HG02759 (cell line): ENCODE results near the gene KRT83.
"Not testable (repeated sequence)": the region's sequence is repeated elsewhere in the genome, so short reads cannot be mapped to it uniquely, and the experiment has no call there.

Experiments
- ATAC-seq: cut with Tn5 transposase; IDR thresholded peaks from one replicate; pipeline ENCODE4 v1.9.1; 2021; ENCODE audit warnings: mild to moderate bottlenecking, moderate library complexity; ENCODE audit not compliant: unreplicated experiment

Gene KRT83

DNA sequence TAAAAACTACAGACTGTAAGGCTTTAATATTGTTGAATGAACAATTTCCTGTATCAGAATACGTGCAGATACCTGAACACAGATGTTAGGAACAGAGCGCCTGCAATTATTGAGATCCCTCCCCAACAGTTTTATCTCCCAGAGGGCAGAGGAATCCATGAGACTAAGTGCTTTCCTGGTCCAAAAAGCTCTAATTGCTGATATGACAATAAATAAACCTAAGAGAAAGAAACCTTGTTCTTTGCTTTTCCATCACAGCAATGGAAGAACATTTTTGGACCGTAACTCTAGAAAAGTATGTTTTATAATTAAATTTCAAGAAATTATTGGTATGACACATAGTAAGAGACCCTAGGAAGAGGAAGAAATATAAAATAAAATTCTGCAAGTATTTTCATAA, 13.0 kb upstream of the KRT83 start:
- ATAC-seq = no peak

DNA sequence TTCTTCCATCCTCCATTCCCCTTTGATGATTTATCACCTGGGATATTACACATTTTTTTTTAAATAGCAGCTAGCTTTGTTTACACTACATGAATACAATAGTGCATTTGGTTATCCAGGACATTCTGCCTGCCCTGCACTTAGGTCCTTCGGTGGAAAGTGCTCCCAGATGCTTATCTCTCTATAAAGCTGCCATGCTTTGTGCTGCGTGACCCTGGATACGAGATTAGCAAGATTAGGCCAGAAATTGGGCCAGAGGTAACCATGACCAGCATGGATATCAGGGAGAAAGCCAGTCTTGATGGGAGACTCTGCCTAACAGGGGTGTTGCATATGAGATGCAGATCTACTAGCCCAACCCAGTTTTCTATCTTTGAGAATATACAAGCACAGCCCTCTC, 12.1 kb upstream of the KRT83 start:
- no peak for ATAC-seq

- ATAC-seq = no peak
Observed at GRCh38 chr12:52332381-52332780, 11.2 kb upstream of the KRT83 start.

DNA sequence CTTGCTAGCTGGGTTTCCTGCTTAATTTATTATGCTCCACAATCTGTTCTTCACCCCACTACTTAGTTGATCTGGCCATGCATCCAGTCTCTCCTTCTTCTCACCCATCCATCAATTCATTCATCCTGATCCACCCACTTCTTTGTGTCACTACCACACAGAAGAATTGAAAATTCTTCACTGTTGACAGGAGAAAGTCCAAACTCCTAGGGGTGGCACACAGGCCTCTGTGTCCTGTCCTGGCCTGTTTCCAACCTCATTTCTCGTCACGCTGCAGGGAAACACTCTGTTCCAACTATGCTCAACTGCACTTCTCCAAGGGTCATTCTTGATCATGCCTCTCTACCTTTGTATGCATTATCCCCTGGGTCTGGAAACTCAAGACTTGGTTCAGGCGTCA, 10.6 kb upstream of the KRT83 start:
- no peak for ATAC-seq

GRCh38 chr12:52331039-52331438, 9.8 kb upstream of the KRT83 start:
- ATAC-seq = no peak

GRCh38 chr12:52327830-52328500, 6.8 kb upstream of the KRT83 start:
- ATAC-seq = peak; percentile 5

- ATAC-seq = peak; percentile 91
Observed at GRCh38 chr12:52327052-52327829, 6.0 kb upstream of the KRT83 start.

- no peak for ATAC-seq
Observed at GRCh38 chr12:52324153-52324444, 2.9 kb upstream of the KRT83 start.

- no peak for ATAC-seq
Observed at GRCh38 chr12:52323416-52324152, 2.4 kb upstream of the KRT83 start.

- no peak for ATAC-seq
Observed at GRCh38 chr12:52323001-52323400, 1.8 kb upstream of the KRT83 start.

DNA sequence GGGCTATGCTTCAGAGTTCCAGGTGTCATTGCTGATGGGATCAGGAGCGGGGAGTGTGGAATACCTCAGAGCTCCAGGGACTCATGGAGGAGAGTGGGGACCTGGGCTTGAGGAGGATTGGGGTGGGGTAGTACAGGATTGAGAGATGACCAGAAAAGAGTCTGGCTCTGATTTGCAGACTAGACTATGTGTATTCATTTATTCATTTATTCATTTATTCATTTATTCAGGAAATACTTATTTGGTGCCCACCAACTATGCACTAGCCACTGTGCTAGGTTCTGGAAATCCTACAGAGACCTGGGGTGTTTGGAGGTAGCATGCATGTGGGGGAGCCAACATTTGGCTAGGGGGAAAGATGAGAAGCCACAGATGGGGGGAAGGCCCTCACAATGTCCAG, 871 bp upstream of the KRT83 start:
- no peak for ATAC-seq

- no peak for ATAC-seq
Observed at GRCh38 chr12:52321418-52321817, 220 bp upstream of the KRT83 start.

DNA sequence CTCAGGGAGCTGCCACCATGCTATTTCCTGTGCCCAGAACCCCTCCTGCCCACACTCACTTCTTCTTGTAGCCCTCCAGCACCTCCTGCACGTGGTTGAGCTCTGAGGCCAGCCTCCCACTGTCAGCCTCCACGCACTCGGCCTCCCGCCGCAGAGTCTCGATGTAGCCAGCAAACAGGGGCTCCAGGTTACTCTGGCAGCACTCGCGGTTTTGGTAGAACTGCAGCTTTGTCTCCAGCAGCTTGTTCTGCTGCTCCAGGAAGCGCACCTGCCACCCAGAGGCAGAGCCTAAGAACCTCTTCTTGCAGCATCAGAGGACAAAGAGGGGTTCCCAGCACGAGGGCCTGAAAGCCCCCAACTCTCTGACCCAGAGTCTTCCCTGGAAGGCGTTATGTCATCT, 2.1 kb downstream of the KRT83 start:
- ATAC-seq = no peak

GRCh38 chr12:52318241-52318990, 2.8 kb downstream of the KRT83 start:
- no peak for ATAC-seq

DNA sequence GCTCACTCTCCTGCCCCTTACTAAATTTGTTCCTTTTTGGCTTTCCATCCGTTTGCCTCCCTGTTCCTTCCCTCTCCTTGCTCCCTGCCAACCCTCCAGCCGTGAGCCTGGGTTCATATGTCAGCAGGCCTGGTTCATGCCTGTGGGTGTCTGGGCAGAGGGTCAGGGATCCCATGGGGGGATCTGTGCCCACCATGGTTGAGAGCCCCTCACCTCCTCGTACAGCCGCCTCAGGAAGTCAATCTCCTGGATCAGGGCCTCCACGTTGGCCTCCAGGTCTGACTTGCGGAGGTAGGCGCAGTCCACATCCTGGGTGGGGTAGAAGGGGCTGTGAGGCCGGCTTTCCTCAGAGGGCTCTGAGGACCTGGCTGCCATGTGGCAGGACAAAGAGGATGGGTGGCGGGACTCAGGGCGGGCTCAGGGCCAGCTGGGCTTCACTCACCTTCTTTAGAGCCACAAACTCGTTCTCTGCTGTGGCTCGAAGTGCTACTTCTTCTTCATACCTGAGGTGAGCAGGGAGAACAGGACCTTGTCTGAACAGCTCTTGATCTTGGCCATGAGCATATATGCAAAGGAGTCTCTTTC, 3.6 kb downstream of the KRT83 start:
- no peak for ATAC-seq

GRCh38 chr12:52316701-52317100, 4.5 kb downstream of the KRT83 start:
- no peak for ATAC-seq

GRCh38 chr12:52316290-52316689, 4.9 kb downstream of the KRT83 start:
- ATAC-seq = no peak

DNA sequence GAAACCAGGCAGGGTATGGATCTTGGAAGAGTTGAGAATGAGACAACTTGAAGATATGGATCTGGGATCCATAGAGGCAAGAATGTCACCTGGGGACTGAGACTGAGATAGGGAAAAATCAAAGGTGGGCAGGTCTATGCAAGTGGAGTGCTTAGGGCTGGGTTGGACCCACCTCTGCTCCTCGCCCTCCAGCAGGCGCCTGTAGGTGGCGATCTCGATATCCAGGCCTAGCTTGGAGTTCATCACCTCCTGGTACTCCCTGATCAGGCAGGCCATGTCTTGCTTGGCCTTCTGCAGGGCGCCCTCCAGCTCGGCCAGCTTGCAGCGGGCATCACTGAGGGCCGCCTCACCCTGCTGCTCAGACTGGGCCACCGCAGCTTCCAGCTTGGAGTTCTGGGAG, 5.5 kb downstream of the KRT83 start:
- not testable (repeated sequence) for ATAC-seq

DNA sequence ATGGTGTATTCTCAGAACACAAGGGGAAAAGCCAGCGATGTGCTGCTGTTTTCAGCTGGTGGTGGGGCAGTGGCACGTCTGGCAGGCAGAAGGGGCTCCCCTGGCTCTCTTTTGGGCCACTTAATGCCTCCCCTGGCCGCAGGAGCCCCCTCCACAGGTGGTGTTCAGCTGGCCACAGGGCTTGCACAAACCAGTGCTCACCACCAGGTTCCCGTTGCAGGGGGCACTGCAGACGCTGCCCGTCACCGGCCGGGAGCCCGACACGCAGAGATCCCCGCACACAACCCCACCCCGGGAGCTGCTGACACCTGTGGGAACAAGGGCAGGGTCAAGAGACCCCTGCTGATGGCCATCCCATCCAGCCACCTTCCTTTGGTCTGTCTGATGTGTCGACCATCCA, 6.7 kb downstream of the KRT83 start:
- ATAC-seq = no peak

- no peak for ATAC-seq
Observed at GRCh38 chr12:52313926-52314325, 7.3 kb downstream of the KRT83 start.

DNA sequence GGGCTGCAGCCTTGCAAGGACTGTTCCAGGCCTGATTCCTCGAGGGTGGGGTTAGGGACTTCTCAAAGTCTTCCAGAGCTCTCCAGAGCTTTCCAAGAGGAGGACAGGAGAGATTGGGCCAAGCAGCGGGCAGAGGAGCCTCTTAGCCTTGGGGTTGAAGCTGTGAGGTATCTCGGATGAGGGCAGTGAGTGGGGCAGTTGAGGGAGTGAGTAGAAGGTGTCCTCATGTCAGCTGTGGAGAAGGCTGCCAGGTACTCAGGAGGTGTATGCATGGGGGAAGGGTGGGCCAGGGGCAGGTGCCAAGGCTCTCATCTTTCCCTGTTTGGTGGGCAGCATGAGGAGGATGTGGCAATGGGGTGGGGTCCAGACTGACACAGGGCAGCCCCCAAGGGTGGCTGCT, 7.7 kb downstream of the KRT83 start:
- no peak for ATAC-seq
